ENCODE measurements around the gene KISS1R.
"Not testable (repeated sequence)": the region's sequence is repeated elsewhere in the genome, so short reads cannot be mapped to it uniquely, and the experiment has no call there.

Gene KISS1R

GRCh38 chr19:873561-874041, 43.5 kb upstream of the KISS1R start:
- Histone ChIP-seq H3K9ac (ENCODE audit: low read length) (no peak overlapping the region), H3K27ac (ENCODE audit: low read depth, low read length) (no peak overlapping the region), H3K4me1 (ENCODE audit: insufficient read depth, low read length) (peaks cover 8% of the 10 kb centered on the region), H3K4me3 (ENCODE audit: low read depth in 1 of 2, low read length in 2 of 2) (no peak overlapping the region), H3K27me3 (ENCODE audit: control insufficient read depth in 1 of 2, insufficient read depth in 2 of 2, low read length in 2 of 2) (no peaks in the 10 kb centered on the region), H3K9me3 (ENCODE audit: low read length) (no peaks in the 10 kb centered on the region), H3K36me3 (ENCODE audit: insufficient read depth, low read length) (peaks cover 42% of the 10 kb centered on the region)

DNA sequence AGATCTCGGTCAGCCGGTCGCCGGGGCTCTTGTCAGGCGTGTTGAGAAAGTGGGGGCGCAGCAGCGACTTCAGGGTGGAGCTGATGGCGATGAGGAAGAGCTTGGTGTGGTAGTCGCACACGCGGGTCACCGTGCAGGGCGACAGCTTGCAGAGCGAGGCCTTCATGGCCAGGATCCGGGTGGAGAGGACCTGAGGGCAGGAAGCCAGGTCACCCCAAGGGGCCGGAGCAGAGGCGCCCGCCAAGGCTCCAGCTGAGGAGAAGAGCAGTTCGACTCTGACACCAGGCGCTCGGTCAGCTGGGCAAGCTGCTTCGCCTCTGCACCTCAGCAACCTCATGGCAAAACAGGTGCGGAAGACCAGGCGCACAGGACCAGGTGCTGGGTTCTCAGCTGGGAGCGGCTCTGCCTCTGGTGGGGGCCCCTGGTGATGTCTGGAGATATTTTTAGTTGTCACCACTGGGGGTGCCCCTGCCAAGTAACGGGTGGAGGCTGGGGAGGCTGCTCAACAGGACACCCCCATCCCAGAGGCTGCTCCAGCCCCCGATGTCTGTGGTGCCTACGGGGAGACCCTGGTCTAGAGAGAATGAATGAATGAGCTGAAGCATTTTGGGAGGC, 41.8 kb upstream of the KISS1R start:
- H3K4me1 ChIP-seq (ENCODE audit: insufficient read depth, low read length) = no peaks in the 10 kb centered on the region
- H3K27ac ChIP-seq (ENCODE audit: low read depth, low read length) = no peak overlapping the region
- peaks cover 39% of the 10 kb centered on the region for H3K36me3 ChIP-seq (ENCODE audit: insufficient read depth, low read length)
- no peak overlapping the region for H3K4me3 ChIP-seq (ENCODE audit: low read depth in 1 of 2, low read length in 2 of 2)
- H3K27me3 ChIP-seq (ENCODE audit: control insufficient read depth in 1 of 2, insufficient read depth in 2 of 2, low read length in 2 of 2) = no peaks in the 10 kb centered on the region
- H3K9ac ChIP-seq (ENCODE audit: low read length) = no peak overlapping the region
- no peaks in the 10 kb centered on the region for H3K9me3 ChIP-seq (ENCODE audit: low read length)

GRCh38 chr19:876089-876488, 41.0 kb upstream of the KISS1R start:
- H3K9ac ChIP-seq (ENCODE audit: low read length) = no peak overlapping the region
- no peak overlapping the region for H3K27ac ChIP-seq (ENCODE audit: low read depth, low read length)
- no peaks in the 10 kb centered on the region for H3K4me1 ChIP-seq (ENCODE audit: insufficient read depth, low read length)
- no peaks in the 10 kb centered on the region for H3K9me3 ChIP-seq (ENCODE audit: low read length)
- peaks cover 37% of the 10 kb centered on the region for H3K36me3 ChIP-seq (ENCODE audit: insufficient read depth, low read length)
- H3K4me3 ChIP-seq (ENCODE audit: low read depth in 1 of 2, low read length in 2 of 2) = no peak overlapping the region
- H3K27me3 ChIP-seq (ENCODE audit: control insufficient read depth in 1 of 2, insufficient read depth in 2 of 2, low read length in 2 of 2) = no peaks in the 10 kb centered on the region

GRCh38 chr19:876780-877314, 40.3 kb upstream of the KISS1R start:
- Histone ChIP-seq H3K4me3 (ENCODE audit: low read depth in 1 of 2, low read length in 2 of 2) (no peak overlapping the region), H3K4me1 (ENCODE audit: insufficient read depth, low read length) (no peaks in the 10 kb centered on the region), H3K27ac (ENCODE audit: low read depth, low read length) (no peak overlapping the region), H3K36me3 (ENCODE audit: insufficient read depth, low read length) (peaks cover 44% of the 10 kb centered on the region), H3K27me3 (ENCODE audit: control insufficient read depth in 1 of 2, insufficient read depth in 2 of 2, low read length in 2 of 2) (no peaks in the 10 kb centered on the region), H3K9ac (ENCODE audit: low read length) (no peak overlapping the region), H3K9me3 (ENCODE audit: low read length) (no peaks in the 10 kb centered on the region)

GRCh38 chr19:877992-878660, 39.0 kb upstream of the KISS1R start:
- H3K9me3 ChIP-seq (ENCODE audit: low read length) = not testable (repeated sequence)
- peaks cover 56% of the 10 kb centered on the region for H3K36me3 ChIP-seq (ENCODE audit: insufficient read depth, low read length)

DNA sequence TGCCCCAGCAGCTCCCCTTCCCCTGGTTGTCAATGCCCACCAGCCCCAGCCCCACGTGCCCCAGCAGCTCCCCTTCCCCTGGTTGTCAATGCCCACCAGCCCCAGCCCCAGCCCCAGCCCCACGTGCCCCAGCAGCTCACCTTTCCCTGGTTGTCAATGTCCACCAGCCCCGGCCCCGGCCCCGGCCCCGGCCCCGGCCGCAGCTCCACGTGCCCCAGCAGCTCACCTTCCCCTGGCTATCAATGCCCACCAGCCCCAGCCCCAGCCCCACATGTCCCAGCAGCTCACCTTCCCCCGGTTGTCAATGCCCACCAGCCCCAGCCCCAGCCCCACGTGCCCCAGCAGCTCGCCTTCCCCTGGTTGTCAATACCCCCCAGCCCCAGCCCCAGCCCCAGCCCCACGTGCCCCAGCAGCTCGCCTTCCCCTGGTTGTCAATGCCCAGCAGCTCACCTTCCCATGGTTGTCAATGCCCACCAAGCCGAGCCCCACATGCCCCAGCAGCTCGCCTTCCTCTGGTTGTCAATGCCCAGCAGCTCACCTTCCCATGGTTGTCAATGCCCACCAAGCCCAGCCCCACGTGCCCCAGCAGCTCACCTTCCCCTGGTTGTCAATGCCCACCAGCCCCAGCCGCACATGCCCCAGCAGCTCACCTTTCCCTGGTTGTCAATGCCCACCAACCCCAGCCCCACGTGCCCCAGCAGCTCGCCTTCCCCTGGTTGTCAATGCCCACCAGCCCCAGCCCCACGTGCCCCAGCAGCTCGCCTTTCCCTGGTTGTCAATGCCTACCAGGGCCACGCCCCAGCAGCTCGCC, 38.2 kb upstream of the KISS1R start:
- H3K4me3 ChIP-seq (ENCODE audit: low read depth in 1 of 2, low read length in 2 of 2); H3K27me3 ChIP-seq (ENCODE audit: control insufficient read depth in 1 of 2, insufficient read depth in 2 of 2, low read length in 2 of 2); H3K4me1 ChIP-seq (ENCODE audit: insufficient read depth, low read length); H3K9me3 ChIP-seq (ENCODE audit: low read length); H3K27ac ChIP-seq (ENCODE audit: low read depth, low read length); H3K9ac ChIP-seq (ENCODE audit: low read length): not testable (repeated sequence)
- peaks cover 57% of the 10 kb centered on the region for H3K36me3 ChIP-seq (ENCODE audit: insufficient read depth, low read length)

More at GRCh38 chr19:877992-878660, 39.0 kb upstream of the KISS1R start:
- H3K4me1 ChIP-seq (ENCODE audit: insufficient read depth, low read length); H3K27ac ChIP-seq (ENCODE audit: low read depth, low read length); H3K27me3 ChIP-seq (ENCODE audit: control insufficient read depth in 1 of 2, insufficient read depth in 2 of 2, low read length in 2 of 2); H3K9ac ChIP-seq (ENCODE audit: low read length); H3K4me3 ChIP-seq (ENCODE audit: low read depth in 1 of 2, low read length in 2 of 2): not testable (repeated sequence)

DNA sequence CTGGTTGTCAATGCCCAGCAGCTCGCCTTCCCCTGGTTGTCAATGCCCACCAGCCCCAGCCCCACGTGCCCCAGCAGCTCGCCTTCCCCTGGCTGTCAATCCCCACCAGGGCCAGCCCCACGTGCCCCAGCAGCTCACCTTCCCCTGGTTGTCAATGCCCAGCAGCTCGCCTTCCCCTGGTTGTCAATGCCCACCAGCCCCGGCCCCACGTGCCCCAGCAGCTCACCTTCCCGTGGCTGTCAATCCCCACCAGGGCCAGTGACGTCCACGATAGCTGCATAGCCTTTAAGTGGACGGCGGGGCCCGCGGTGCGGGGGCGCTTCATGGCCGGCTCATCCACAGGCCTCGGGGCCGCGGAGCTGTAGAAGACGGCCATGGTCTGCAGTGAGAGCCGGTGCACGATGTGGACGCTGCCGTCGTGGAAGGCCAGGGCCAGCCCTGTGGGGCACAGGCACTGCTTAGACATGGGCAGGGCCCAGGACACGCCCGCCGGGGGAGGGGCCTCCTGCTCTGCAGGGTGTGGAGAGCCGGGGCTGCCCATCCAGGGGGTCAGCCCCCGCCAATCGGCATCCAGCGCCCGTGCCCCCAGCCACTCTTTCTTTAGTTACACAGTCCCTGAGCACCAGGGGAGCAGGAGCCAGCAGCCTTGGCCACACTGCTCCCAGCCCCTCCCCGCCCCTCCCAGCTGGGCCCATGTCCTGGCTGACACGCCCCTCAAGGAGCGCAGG, 37.3 kb upstream of the KISS1R start:
- no peaks in the 10 kb centered on the region for H3K9me3 ChIP-seq (ENCODE audit: low read length)
- peaks cover 56% of the 10 kb centered on the region for H3K36me3 ChIP-seq (ENCODE audit: insufficient read depth, low read length)
- no peak overlapping the region for H3K4me3 ChIP-seq (ENCODE audit: low read depth in 1 of 2, low read length in 2 of 2)
- no peak overlapping the region for H3K9ac ChIP-seq (ENCODE audit: low read length)
- no peaks in the 10 kb centered on the region for H3K4me1 ChIP-seq (ENCODE audit: insufficient read depth, low read length)
- H3K27ac ChIP-seq (ENCODE audit: low read depth, low read length) = no peak overlapping the region
- no peaks in the 10 kb centered on the region for H3K27me3 ChIP-seq (ENCODE audit: control insufficient read depth in 1 of 2, insufficient read depth in 2 of 2, low read length in 2 of 2)

DNA sequence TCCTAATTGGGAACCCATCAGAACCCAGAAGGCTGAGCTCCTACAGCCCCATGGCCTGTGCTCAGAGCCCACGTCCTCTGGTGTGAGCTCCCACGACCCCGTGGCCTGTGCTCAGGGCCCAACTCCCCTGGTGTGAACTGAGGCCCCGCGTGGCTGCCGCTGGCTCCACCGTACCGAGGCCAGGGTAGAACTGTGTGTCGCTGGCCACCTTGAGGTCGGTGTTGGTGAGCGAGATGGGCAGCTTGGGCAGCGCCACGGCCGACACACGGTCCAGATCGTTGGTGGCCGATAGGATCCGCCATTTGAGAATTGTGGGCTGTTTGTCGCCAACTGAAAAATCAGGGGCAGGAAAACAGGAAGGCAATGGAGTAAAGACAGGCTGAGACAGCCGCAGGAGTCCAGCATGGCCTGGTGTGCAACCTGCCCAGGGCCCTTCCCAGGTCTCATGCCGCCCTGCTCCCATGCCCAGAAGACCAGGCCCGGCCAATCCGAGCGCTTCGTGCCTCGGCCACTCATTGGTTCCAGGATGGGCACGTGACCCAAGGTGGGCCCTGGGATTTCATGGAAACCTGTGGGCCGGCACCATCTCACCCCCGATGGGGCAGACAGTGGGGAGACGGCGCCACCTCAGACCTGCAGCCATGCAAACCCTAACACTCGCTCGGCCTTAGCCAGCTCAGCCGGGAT, 35.6 kb upstream of the KISS1R start:
- no peaks in the 10 kb centered on the region for H3K9me3 ChIP-seq (ENCODE audit: low read length)
- no peak overlapping the region for H3K4me3 ChIP-seq (ENCODE audit: low read depth in 1 of 2, low read length in 2 of 2)
- H3K27ac ChIP-seq (ENCODE audit: low read depth, low read length) = no peak overlapping the region
- no peak overlapping the region for H3K9ac ChIP-seq (ENCODE audit: low read length)
- no peaks in the 10 kb centered on the region for H3K4me1 ChIP-seq (ENCODE audit: insufficient read depth, low read length)
- no peaks in the 10 kb centered on the region for H3K27me3 ChIP-seq (ENCODE audit: control insufficient read depth in 1 of 2, insufficient read depth in 2 of 2, low read length in 2 of 2)
- peaks cover 63% of the 10 kb centered on the region for H3K36me3 ChIP-seq (ENCODE audit: insufficient read depth, low read length)

DNA sequence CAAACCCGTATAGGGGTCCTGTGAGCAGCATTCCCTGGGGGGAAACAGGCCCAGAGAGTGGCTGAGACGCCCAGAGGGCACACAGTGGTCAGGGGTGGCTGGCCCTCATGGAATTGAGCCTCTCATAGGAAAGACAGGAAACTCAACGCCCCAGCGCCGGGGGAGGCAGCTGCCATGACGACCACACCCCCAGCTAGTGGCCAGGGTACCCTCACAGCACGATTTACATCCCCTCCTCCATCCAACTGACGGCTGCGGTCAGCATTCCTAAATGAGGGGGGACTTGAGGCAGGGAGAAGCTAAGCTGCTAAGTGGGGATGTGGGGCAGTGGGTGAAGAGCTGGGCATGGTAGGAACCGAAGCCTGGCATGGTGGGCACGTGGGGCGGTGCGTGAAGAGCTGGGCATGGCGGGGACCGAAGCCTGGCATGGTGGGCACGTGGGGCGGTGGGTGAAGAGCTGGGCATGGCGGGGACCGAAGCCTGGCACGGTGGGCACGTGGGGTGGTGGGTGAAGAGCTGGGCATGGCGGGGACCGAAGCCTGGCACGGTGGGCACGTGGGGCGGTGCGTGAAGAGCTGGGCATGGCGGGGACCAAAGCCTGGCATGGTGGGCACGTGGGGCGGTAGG, 34.1 kb upstream of the KISS1R start:
- Histone ChIP-seq H3K9ac (ENCODE audit: low read length) (no peak overlapping the region), H3K4me1 (ENCODE audit: insufficient read depth, low read length) (no peaks in the 10 kb centered on the region), H3K36me3 (ENCODE audit: insufficient read depth, low read length) (peaks cover 63% of the 10 kb centered on the region), H3K4me3 (ENCODE audit: low read depth in 1 of 2, low read length in 2 of 2) (no peak overlapping the region), H3K27ac (ENCODE audit: low read depth, low read length) (no peak overlapping the region), H3K27me3 (ENCODE audit: control insufficient read depth in 1 of 2, insufficient read depth in 2 of 2, low read length in 2 of 2) (no peaks in the 10 kb centered on the region), H3K9me3 (ENCODE audit: low read length) (no peaks in the 10 kb centered on the region)

DNA sequence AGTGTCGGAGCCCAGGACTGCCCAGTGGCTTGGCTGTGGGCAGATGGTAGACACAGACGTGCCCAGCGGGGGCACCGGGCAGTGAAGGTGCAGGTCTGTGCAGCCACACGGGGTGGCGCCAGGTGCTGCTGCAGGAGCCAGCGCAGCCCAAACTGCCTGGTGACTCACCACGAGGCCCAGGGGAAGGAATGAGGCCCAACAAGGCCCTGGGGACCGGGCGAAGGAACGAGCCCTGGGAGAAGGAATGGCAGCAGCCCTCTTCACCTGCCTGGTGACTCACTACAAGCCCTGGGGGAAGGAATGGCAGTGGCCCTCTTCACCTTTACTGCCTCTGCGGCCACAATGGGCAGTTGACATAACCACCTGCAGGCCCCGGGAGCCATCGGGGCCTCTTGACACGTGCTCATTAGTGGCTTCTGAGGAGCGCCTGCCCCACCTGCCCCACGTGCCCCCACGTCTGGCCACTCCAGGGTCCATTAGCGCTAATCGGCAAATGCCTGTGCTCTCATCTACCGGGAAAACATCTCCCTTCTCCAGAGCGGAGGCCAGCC, 33.4 kb upstream of the KISS1R start:
- Histone ChIP-seq H3K36me3 (ENCODE audit: insufficient read depth, low read length) (peaks cover 63% of the 10 kb centered on the region), H3K4me3 (ENCODE audit: low read depth in 1 of 2, low read length in 2 of 2) (no peak overlapping the region), H3K9ac (ENCODE audit: low read length) (no peak overlapping the region), H3K4me1 (ENCODE audit: insufficient read depth, low read length) (no peaks in the 10 kb centered on the region), H3K9me3 (ENCODE audit: low read length) (no peaks in the 10 kb centered on the region), H3K27ac (ENCODE audit: low read depth, low read length) (no peak overlapping the region), H3K27me3 (ENCODE audit: control insufficient read depth in 1 of 2, insufficient read depth in 2 of 2, low read length in 2 of 2) (no peaks in the 10 kb centered on the region)

Measured in muscle layer of colon (tissue), 2 donors.